ENCODE data around the gene PFDN4.

Gene PFDN4

GRCh38 chr20:54184904-54185626, 22.8 kb upstream of the PFDN4 start:
- Mint-ChIP-seq H3K4me3 (no peak overlapping the region), H3K4me1 (ENCODE audit: low read depth) (no peaks in the 10 kb centered on the region), H3K27me3 (peaks cover 24% of the 10 kb centered on the region)

GRCh38 chr20:54188132-54188849, 19.6 kb upstream of the PFDN4 start:
- Mint-ChIP-seq H3K9me3 (no peaks in the 10 kb centered on the region), H3K27ac (no peak overlapping the region), H3K36me3 (ENCODE audit: low read depth) (no peaks in the 10 kb centered on the region), H3K27me3 (peaks cover 12% of the 10 kb centered on the region), H3K4me3 (no peak overlapping the region), H3K4me1 (ENCODE audit: low read depth) (no peaks in the 10 kb centered on the region)
- intact Hi-C loops (cut with micrococcal nuclease) = no loop called here

More at GRCh38 chr20:54184904-54185626, 22.8 kb upstream of the PFDN4 start:
- no peak overlapping the region for H3K27ac Mint-ChIP-seq
- no peaks in the 10 kb centered on the region for H3K9me3 Mint-ChIP-seq
- intact Hi-C loops (cut with micrococcal nuclease) = no loop called here
- no peaks in the 10 kb centered on the region for H3K36me3 Mint-ChIP-seq (ENCODE audit: low read depth)

DNA sequence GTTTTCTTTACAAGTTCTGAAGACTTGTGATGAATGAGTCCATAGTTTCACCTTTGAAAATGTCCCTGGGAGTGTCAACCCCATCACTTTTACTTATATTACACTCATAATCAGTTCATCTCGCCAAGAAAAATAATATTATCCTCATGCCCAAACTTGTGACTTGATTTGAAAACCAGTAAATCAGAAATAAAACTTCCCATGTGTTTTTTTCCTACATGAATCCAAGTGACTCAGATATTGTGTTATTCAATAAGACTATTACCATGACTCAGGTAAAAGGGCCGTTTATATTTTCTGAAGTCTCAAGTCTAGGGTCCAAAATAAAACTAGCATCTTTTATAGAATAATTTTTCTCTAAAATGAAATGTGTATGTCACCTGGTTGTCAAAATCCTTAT, 18.3 kb upstream of the PFDN4 start:
- Mint-ChIP-seq H3K27me3 (peaks cover 5% of the 10 kb centered on the region), H3K36me3 (ENCODE audit: low read depth) (no peaks in the 10 kb centered on the region), H3K9me3 (no peaks in the 10 kb centered on the region), H3K4me1 (ENCODE audit: low read depth) (no peaks in the 10 kb centered on the region), H3K27ac (no peak overlapping the region), H3K4me3 (no peak overlapping the region)
- intact Hi-C loops (cut with micrococcal nuclease) = no loop called here

GRCh38 chr20:54190217-54190616, 17.7 kb upstream of the PFDN4 start:
- H3K27ac Mint-ChIP-seq = no peak overlapping the region
- no peaks in the 10 kb centered on the region for H3K36me3 Mint-ChIP-seq (ENCODE audit: low read depth)
- H3K4me3 Mint-ChIP-seq = no peak overlapping the region
- no peaks in the 10 kb centered on the region for H3K27me3 Mint-ChIP-seq
- no peaks in the 10 kb centered on the region for H3K9me3 Mint-ChIP-seq
- intact Hi-C loops (cut with micrococcal nuclease) = no loop called here
- H3K4me1 Mint-ChIP-seq (ENCODE audit: low read depth) = no peaks in the 10 kb centered on the region

- intact Hi-C loops (cut with micrococcal nuclease) = no loop called here
- H3K4me3 Mint-ChIP-seq = no peak overlapping the region
- no peaks in the 10 kb centered on the region for H3K9me3 Mint-ChIP-seq
- peaks cover 10% of the 10 kb centered on the region for H3K4me1 Mint-ChIP-seq (ENCODE audit: low read depth)
- H3K27ac Mint-ChIP-seq = no peak overlapping the region
- no peaks in the 10 kb centered on the region for H3K36me3 Mint-ChIP-seq (ENCODE audit: low read depth)
- no peaks in the 10 kb centered on the region for H3K27me3 Mint-ChIP-seq
Observed at GRCh38 chr20:54193817-54194216, 14.1 kb upstream of the PFDN4 start.

GRCh38 chr20:54194724-54195438, 13.0 kb upstream of the PFDN4 start:
- no peak overlapping the region for H3K27ac Mint-ChIP-seq
- intact Hi-C loops (cut with micrococcal nuclease) = no loop called here
- H3K36me3 Mint-ChIP-seq (ENCODE audit: low read depth) = no peaks in the 10 kb centered on the region
- no peaks in the 10 kb centered on the region for H3K27me3 Mint-ChIP-seq
- H3K9me3 Mint-ChIP-seq = no peaks in the 10 kb centered on the region
- H3K4me1 Mint-ChIP-seq (ENCODE audit: low read depth) = peaks cover 15% of the 10 kb centered on the region
- H3K4me3 Mint-ChIP-seq = no peak overlapping the region

- H3K4me3 Mint-ChIP-seq = no peak overlapping the region
- no peak overlapping the region for H3K27ac Mint-ChIP-seq
- peaks cover 15% of the 10 kb centered on the region for H3K4me1 Mint-ChIP-seq (ENCODE audit: low read depth)
- intact Hi-C loops (cut with micrococcal nuclease) = no loop called here
- no peaks in the 10 kb centered on the region for H3K9me3 Mint-ChIP-seq
- no peaks in the 10 kb centered on the region for H3K36me3 Mint-ChIP-seq (ENCODE audit: low read depth)
- H3K27me3 Mint-ChIP-seq = no peaks in the 10 kb centered on the region
Observed at GRCh38 chr20:54195483-54196472, 12.1 kb upstream of the PFDN4 start.

DNA sequence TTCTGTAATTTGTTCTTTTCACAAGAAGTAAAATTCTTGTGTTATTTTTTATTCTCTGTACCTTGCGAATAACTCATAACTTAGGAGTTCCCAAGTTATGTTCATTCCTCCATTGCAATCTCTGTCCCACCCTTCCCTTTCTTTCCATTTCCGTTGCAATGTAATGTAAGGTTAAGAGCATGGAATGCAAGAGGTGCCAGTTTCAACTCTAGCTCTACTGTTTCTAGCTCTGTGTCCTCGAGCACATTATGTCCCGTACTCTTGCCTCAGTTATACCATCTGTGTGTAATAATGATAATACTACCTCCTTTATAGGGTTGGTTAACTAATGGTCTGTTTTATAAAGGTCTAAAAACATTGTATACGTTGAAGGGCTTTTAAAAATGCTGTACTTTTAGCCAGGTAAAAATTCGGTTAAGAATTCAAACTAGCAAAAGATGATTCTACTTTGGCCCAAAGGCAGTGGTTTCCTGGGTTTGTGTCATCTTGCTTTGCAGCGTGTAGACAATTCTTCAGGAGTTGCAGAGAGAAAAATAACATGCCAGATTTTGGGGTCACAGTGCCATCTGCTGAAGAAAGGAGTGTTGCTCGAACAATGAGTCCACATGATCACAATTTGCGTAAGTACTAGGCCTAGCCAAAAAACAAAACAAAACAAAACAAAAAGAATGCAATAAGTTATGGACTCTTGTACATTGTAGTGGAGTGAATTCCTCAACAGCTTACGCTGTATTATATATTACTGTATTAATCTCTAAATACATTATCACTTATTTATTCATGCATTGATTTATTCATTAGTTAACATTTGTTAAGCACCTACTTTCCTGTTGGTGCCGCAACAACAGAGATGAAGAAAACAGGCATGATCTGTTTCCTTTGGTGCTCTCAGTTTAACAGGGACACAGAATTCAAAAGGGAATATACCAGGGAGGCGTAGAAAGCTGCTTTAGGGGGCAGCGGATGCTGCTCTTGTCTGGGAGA, 10.0 kb upstream of the PFDN4 start:
- Mint-ChIP-seq H3K9me3 (no peaks in the 10 kb centered on the region), H3K4me3 (no peak overlapping the region), H3K4me1 (ENCODE audit: low read depth) (peaks cover 24% of the 10 kb centered on the region), H3K36me3 (ENCODE audit: low read depth) (no peaks in the 10 kb centered on the region), H3K27me3 (no peaks in the 10 kb centered on the region), H3K27ac (no peak overlapping the region)
- intact Hi-C loops (cut with micrococcal nuclease) = no loop called here

DNA sequence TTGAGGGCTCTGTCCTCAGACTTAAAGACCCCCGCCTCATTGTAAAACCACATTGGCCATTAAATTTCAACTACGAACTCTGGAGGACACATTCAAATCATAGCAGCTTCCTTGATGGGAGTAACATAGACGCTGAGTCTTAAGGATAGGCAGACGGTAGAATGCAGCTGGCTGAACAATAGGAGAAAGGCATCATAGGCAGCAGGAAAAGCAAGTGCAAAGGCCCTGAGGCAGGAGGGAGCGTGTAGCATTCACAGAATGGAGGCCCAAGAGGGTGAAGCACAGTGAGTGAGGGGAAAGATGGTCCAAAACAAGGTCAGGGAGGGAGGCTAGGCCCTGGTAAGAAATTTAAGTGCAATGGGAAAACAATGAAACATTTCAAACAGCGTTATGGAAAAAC, 8.6 kb upstream of the PFDN4 start:
- Mint-ChIP-seq H3K9me3 (no peaks in the 10 kb centered on the region), H3K4me3 (no peak overlapping the region), H3K4me1 (ENCODE audit: low read depth) (peaks cover 36% of the 10 kb centered on the region), H3K36me3 (ENCODE audit: low read depth) (no peaks in the 10 kb centered on the region), H3K27ac (no peak overlapping the region), H3K27me3 (no peaks in the 10 kb centered on the region)
- intact Hi-C loops (cut with micrococcal nuclease) = loop anchor here (1.0 kb wide), 1 partner anchor 103 kb away; no protein-coding TSS in a partner anchor

GRCh38 chr20:54199721-54200176, 8.1 kb upstream of the PFDN4 start:
- no peak overlapping the region for H3K4me3 Mint-ChIP-seq
- H3K27me3 Mint-ChIP-seq = no peaks in the 10 kb centered on the region
- H3K9me3 Mint-ChIP-seq = no peaks in the 10 kb centered on the region
- peaks cover 36% of the 10 kb centered on the region for H3K4me1 Mint-ChIP-seq (ENCODE audit: low read depth)
- intact Hi-C loops (cut with micrococcal nuclease) = loop anchor here (1.0 to 5.0 kb wide), 2 partner anchors 103 to 257 kb away; no protein-coding TSS in a partner anchor
- no peaks in the 10 kb centered on the region for H3K36me3 Mint-ChIP-seq (ENCODE audit: low read depth)
- no peak overlapping the region for H3K27ac Mint-ChIP-seq

DNA sequence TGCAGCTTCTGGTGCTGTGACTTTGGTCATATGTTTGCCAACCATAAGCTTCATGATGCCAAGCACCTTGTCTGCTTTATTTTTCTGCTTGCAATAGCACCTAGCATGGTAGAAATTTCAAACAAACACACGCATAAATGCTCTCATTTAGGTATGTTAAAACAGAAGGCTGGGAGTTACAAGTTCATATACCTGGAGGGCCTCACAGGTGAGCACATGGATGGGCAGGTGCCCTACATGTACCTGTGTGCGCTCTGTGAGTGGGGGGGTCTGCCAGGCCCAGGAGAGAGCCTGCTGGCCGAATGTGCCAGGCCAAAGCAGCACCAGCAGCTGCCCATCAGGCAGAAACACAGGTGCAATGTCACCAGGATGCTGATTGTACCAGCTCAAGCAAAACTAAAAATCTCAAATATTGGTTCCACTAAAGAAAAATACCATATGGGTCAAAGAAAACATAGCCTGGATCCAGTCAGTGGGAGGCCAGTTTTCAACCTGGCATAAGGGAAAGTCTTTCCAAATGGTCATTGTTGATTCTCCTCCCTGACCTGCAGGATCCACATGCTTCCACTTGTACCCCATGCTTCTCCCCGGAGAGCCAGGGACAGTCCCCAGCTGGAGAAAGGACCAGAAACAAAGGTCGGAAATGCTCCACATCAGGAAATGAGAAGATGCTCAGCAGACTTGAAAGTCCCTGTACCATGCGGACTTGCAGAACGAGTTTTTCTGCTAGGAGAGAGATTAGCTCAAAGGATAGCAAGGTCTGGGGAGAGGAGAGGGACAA, 7.2 kb upstream of the PFDN4 start:
- Mint-ChIP-seq H3K4me1 (ENCODE audit: low read depth) (peaks cover 33% of the 10 kb centered on the region), H3K4me3 (no peak overlapping the region), H3K36me3 (ENCODE audit: low read depth) (no peaks in the 10 kb centered on the region), H3K9me3 (no peaks in the 10 kb centered on the region), H3K27ac (no peak overlapping the region), H3K27me3 (no peaks in the 10 kb centered on the region)
- intact Hi-C loops (cut with micrococcal nuclease) = loop anchor here (5.0 kb wide), 1 partner anchor 258 kb away; no protein-coding TSS in a partner anchor

Data from dendritic cell treated with granulocyte-macrophage colony-stimulating factor and Interleukin-4, amounts not matched to agents 40 ng/mL and 50 ng/mL, for 4 days (primary cell).